GM12865 (cell line): ENCODE data around the gene WWTR1.

Source experiments
- DNase-seq: peaks from one replicate; pipeline ENCODE4 v3.0.0; 2010; ENCODE audit warnings: low read depth
- H3K4me3 ChIP-seq: 2 replicates; pipeline ENCODE4 v1.5.1; 2011; ENCODE audit warnings: mild to moderate bottlenecking, low read depth, low read length, control low read depth
- CTCF ChIP-seq: IDR thresholded peaks from 2 replicates; pipeline ENCODE4 v1.5.1; 2011; ENCODE audit warnings: low read length, control low read depth, low read depth, inconsistent platforms; ENCODE audit not compliant: insufficient read depth; ENCODE audit errors: missing control alignments

The WWTR1 gene

DNA sequence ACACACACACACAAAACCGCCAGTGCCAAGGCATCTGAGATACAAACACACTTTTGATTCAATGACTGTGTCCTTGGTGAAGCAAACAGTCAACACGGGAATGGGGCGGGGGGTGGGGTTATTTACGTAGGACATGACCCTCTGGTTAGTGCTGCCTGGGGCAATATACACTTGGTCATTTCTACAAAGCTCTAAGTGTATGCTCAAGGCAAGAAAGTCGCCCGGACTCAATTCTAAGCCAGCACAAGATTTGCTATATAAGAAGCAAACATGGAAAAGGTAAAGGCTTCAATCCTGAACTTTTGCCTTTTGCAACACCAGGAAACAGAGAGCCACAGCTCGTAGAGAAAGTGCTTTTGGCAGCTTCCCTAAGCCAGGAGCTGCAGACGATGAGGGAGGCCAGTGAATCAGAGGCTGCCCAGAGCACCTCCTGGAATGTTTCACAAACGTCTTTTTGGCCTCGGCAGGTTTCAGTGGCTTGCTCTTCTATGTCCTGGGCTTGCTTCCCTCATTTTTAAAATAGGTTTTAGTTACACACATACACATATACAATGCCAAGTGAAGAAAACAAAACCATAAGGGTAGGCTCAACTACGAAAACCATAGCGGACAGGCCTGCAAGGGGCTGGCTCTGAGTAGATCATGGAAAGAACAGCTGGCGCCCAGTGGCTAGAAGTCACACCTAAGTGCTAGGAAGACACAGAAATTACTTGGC lies 109.7 kb downstream of the WWTR1 start:
- no peak for DNase-seq

GRCh38 chr3:149547413-149547812 lies 110.4 kb downstream of the WWTR1 start:
- H3K4me3 ChIP-seq: no peak overlapping the region
- no peak for TF ChIP-seq CTCF
- no peak for DNase-seq

More for the DNA sequence above, 109.7 kb downstream of the WWTR1 start:
- no peak for TF ChIP-seq CTCF
- no peak overlapping the region for H3K4me3 ChIP-seq

- H3K4me3 ChIP-seq: no peak overlapping the region
- no peak for TF ChIP-seq CTCF
- DNase-seq: no peak
These were observed 112.8 kb downstream of the WWTR1 start for GRCh38 chr3:149545049-149545448.

GRCh38 chr3:149542375-149543312 lies 115.2 kb downstream of the WWTR1 start:
- no peak for DNase-seq
- no peak overlapping the region for H3K4me3 ChIP-seq
- no peak for TF ChIP-seq CTCF

GRCh38 chr3:149541091-149541491 lies 116.7 kb downstream of the WWTR1 start:
- no peak for DNase-seq
- no peak for TF ChIP-seq CTCF
- H3K4me3 ChIP-seq: no peak overlapping the region

GRCh38 chr3:149538371-149538770 lies 119.5 kb downstream of the WWTR1 start:
- no peak overlapping the region for H3K4me3 ChIP-seq
- no peak for DNase-seq
- no peak for TF ChIP-seq CTCF
